BLaER1 treated with 17β-estradiol and CSF1 and Interleukin-3, amounts not matched to agents 10 nM and 100 nM (cell line): ENCODE measurements around the gene LIMK2.
A peak's percentile ranks its signal among the peaks of the same experiment; 100 is the strongest.

Source experiments
- H3K27ac ChIP-seq, 11 experiments: shearing (Covaris generic); formaldehyde crosslinking; 2 replicates each; pipeline ENCODE4 v1.8.1; 2022
- H3K27me3 ChIP-seq, 11 experiments: shearing (Covaris generic); formaldehyde crosslinking; 2 replicates each; pipeline ENCODE4 v1.8.1; 2022
- H3K36me3 ChIP-seq, 11 experiments: shearing (Covaris generic); formaldehyde crosslinking; 2 replicates each; pipeline ENCODE4 v1.8.1; 2022
- H3K4me1 ChIP-seq, 10 experiments: shearing (Covaris generic); formaldehyde crosslinking; 2 replicates each; pipeline ENCODE4 v1.8.1; 2022
- H3K4me2 ChIP-seq, 11 experiments: shearing (Covaris generic); formaldehyde crosslinking; 2 replicates each; pipeline ENCODE4 v1.8.1; 2022
- H3K4me3 ChIP-seq, 10 experiments: shearing (Covaris generic); formaldehyde crosslinking; 2 replicates each; pipeline ENCODE4 v1.8.1; 2022
- H3K9ac ChIP-seq, 11 experiments: shearing (Covaris generic); formaldehyde crosslinking; 2 replicates each; pipeline ENCODE4 v1.8.1; 2022
- H3K9me3 ChIP-seq, 11 experiments: shearing (Covaris generic); formaldehyde crosslinking; replicated peaks in 1 of 11; 2 replicates each; pipeline ENCODE4 v1.8.1; 2022
- H4K20me1 ChIP-seq, 11 experiments: shearing (Covaris generic); formaldehyde crosslinking; 2 replicates each; pipeline ENCODE4 v1.8.1; 2022
- Cebpa-rat ChIP-seq, 11 experiments: shearing (Covaris generic); IDR thresholded peaks; 2 replicates each; pipeline ENCODE4 v1.8.1; 2022

LIMK2 gene

DNA sequence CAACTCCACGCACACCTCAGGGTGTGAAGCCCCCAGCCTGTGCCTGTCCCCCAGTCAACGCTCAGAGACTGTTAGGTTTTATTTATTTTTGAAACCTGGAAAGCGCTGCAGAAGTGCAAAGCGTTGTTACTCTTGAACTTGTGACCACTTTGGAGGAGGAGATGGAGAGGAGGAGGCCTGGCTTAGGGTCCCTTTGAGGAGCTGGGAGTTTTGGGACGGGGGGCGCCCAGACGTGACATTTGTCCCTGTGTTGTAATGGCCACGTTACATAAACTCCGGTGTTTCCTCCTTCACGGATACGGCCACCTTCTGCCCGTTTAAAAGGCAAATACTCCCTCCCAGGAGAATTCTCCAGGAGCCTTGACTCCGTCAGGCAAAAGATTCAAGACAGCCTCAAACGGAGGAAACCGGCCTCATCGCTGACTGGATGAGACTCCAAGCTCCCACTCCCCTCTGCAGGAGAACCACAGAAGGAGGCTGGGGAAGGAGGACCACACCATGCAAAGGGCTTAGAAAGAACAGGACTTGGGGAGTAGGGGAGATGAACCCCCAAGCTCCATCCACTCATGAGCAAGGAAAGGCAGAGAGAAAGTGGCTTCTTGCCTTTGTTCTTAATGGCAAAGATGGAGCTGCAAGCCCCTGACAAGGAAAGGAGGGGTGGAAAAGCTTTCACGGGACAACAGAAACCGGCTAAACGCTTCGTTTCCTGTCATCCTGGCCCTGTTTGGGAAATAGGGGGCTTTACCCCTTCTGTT, 79.6 kb downstream of the LIMK2 start:
- no peaks in the 10 kb centered on the region for H3K9me3 ChIP-seq
- peaks cover 0 to 17% (median 0%) of the 10 kb centered on the region in 11 experiments; a peak in 3 of 22 replicates for H3K36me3 ChIP-seq
- H3K4me2 ChIP-seq, result peak overlapping the region; percentile 96 to 100 (median 99)
- H3K27me3 ChIP-seq, result no peaks in the 10 kb centered on the region; a peak in 2 of 22 replicates
- peak overlapping the region; percentile 60 to 80 (median 67) for H3K4me3 ChIP-seq
- H3K27ac ChIP-seq, result peak overlapping the region; percentile 83 to 99 (median 94)
- no peak for TF ChIP-seq Cebpa-rat (IDR thresholded peaks at IDR 0.05)
- no peaks in the 10 kb centered on the region; a peak in 2 of 22 replicates for H4K20me1 ChIP-seq
- H3K9ac ChIP-seq, result peak overlapping the region; percentile 85 to 98 (median 87)
- H3K4me1 ChIP-seq, result peaks cover 66 to 87% (median 80%) of the 10 kb centered on the region in 10 experiments

DNA sequence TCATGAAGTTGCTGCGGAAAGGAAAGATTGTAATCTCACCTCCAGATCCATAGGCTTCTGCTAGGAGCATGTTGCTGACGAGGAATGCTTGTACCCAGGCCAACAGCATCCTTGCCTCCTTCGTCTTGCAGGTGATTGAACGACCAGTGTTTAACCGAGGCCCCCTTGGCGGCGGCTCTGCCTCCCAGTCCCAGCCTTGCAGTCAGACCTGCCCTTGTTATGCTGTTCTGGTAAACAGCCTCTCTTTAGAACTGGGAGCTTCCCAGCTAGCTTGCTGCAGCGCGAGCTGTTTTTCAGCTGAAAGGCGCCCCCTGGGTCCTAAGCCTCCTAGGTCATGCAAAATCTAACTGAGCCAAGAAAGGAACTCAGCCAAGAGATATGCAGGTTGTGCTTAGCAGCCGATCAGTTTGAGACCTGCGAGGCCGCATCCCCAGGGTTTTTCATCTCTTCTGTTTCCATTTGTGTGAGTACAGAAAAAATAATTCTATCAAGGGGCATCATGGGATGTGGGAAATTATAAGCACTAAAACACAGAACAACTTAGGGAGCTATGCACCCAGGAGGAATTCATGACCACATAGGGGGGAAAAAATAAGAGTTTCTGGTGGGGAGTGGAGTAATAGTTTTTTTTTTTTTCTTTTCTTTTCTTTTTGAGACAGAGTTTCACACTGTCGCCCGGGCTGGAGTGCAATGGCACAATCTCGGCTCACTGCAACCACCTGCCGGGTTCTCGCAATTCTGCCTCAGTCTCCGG, 80.3 kb downstream of the LIMK2 start, which contains the start of gene PIK3IP1:
PIK3IP1 (minus strand) TSS at position 253 of the 754 bp plus-strand sequence; CDS start at position 109, 144 bp downstream.
- Histone ChIP-seq H3K4me2 (peak within 1 kb of the TSS; percentile 96 to 100 (median 99)), H4K20me1 (no peaks in the 10 kb centered on the region; a peak in 2 of 22 replicates), H3K36me3 (peaks cover 0 to 17% (median 0%) of the 10 kb centered on the region in 11 experiments; a peak in 3 of 22 replicates), H3K4me1 (peaks cover 60 to 86% (median 80%) of the 10 kb centered on the region in 10 experiments), H3K27me3 (no peaks in the 10 kb centered on the region; a peak in 2 of 22 replicates), H3K27ac (peak within 1 kb of the TSS; percentile 83 to 99 (median 94)), H3K9ac (peak within 1 kb of the TSS; percentile 85 to 98 (median 87)), H3K9me3 (no peaks in the 10 kb centered on the region), H3K4me3 (peak within 1 kb of the TSS; percentile 60 to 80 (median 67))
- TF ChIP-seq Cebpa-rat (IDR thresholded peaks at IDR 0.05), result no peak

DNA sequence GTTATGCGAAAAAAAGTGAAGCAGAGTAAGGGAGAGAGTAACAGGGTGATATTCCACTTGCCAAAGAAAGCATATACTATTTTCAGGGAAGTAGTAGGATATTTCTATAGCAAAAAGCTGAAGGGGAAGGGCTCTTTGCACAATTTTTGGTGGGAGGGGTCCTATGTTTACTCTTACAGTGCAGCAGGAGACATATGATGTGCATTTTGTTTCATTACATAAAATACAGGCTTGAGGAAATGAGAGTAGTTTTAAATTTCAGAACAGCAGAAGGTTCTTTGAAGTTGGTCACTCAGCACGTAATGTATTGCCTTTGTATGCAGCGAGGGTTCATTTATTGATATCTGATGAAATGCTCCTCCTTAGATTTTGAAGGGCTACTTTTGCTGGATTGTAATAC, 83.3 kb downstream of the LIMK2 start:
- H3K9me3 ChIP-seq, result no peaks in the 10 kb centered on the region
- peak overlapping the region in 10 of 11 experiments; percentile 6 to 75 (median 47); a peak in 12 of 22 replicates for H3K27ac ChIP-seq
- peaks cover 32 to 68% (median 60%) of the 10 kb centered on the region in 10 experiments for H3K4me1 ChIP-seq
- no peak for TF ChIP-seq Cebpa-rat (IDR thresholded peaks at IDR 0.05)
- no peaks in the 10 kb centered on the region for H4K20me1 ChIP-seq
- H3K9ac ChIP-seq, result peak overlapping the region in 2 of 11 experiments; percentile 12 to 48; a peak in 3 of 22 replicates
- H3K4me2 ChIP-seq, result peak overlapping the region in 8 of 11 experiments; percentile 8 to 99 (median 60); a peak in 12 of 22 replicates
- no peak overlapping the region for H3K4me3 ChIP-seq
- no peaks in the 10 kb centered on the region for H3K36me3 ChIP-seq
- no peaks in the 10 kb centered on the region; a peak in 2 of 22 replicates for H3K27me3 ChIP-seq

DNA sequence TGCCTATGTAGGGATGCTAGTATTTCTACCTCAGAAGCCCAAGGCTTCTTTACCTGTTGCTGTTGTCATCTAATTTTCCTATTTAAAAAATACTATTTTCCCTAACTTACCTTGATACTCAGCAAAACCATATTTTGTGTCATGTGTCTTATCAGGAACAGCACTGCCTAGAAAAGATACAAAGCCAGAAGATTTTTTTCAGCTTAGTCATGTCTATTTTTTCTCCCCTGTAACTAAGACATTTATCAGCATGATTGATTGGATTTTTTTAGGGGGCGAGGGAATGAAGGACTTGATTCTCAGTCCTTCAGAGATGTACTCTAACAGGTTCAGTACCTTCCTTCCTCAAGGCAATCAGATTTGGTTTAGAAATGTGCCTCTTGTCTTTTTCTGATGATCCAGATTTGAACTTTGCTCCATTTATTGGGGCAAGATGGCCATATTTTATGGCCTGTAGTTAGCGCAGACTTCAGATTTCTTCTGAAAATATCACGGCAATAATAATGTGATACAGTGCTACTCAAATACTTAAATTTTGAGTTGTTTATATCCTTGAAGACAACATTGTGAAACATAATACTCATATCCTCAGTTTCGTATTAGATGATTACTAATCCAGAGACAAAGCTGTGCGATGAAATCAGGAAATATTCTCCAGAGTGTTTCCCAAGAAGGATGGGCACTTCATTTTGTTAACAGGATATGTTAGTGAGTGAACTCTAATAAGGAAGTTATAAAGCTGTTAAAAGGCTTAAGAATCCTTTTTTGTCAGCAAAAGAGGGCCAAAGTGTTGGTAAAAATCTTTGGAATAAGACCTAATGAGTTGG, 83.9 kb downstream of the LIMK2 start:
- no peak for TF ChIP-seq Cebpa-rat (IDR thresholded peaks at IDR 0.05)
- Histone ChIP-seq H4K20me1 (no peaks in the 10 kb centered on the region), H3K4me1 (peaks cover 29 to 68% (median 59%) of the 10 kb centered on the region in 10 experiments), H3K27me3 (no peaks in the 10 kb centered on the region; a peak in 2 of 22 replicates), H3K4me2 (peak overlapping the region in 9 of 11 experiments; percentile 8 to 99 (median 56); a peak in 15 of 22 replicates), H3K4me3 (no peak overlapping the region), H3K27ac (peak overlapping the region; percentile 7 to 75 (median 42); a peak in 18 of 22 replicates), H3K9me3 (no peaks in the 10 kb centered on the region), H3K9ac (peak overlapping the region in 7 of 11 experiments; percentile 1 to 62 (median 38); a peak in 7 of 22 replicates), H3K36me3 (no peaks in the 10 kb centered on the region)

DNA sequence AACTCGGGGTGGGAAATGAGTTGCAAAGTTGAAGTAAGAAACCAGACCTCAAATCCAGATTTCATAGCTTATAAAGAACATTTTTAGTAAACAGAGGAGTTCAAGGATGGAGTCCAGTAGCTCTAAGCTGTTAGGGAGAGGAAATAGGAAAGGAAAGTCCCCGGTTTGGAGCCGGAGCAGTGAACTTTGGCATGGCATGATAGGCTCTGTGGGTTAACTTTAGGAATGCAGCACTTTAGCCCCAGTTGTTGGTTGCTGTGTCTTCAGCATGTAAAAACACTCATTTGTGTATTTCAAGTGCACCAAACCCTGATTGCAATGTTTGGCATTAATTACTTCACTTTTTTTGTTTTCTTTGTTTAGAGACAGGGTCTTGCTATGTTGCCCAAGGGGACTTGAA, 88.8 kb downstream of the LIMK2 start:
- Histone ChIP-seq H3K4me1 (peaks cover 0 to 40% (median 20%) of the 10 kb centered on the region in 10 experiments; a peak in 15 of 20 replicates), H3K27me3 (no peaks in the 10 kb centered on the region), H3K9ac (no peak overlapping the region), H3K4me3 (no peak overlapping the region), H3K36me3 (no peaks in the 10 kb centered on the region), H3K4me2 (no peak overlapping the region), H3K9me3 (no peaks in the 10 kb centered on the region), H3K27ac (no peak overlapping the region), H4K20me1 (no peaks in the 10 kb centered on the region)
- no peak for TF ChIP-seq Cebpa-rat (IDR thresholded peaks at IDR 0.05)

DNA sequence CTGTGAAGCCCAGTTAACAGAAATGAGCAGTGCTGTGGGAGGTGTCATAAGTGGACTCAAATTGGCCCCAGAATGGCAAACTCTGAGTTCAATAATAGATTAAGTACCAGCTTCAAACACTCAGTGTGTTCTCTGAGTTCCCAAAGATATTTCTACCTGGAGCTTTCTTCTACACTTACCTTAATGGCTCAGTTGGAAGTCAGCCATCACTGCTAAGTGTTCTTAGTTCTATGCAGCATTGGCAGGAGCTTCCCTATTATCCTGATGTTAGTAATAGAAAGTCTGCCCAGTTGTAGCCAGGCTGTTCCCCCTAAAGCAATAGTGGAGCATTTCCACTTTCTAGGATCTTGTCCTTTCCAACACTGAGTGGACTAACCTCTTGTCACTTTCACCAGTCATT, 89.9 kb downstream of the LIMK2 start:
- peaks cover 6 to 29% (median 12%) of the 10 kb centered on the region in 10 experiments; a peak in 17 of 20 replicates for H3K4me1 ChIP-seq

DNA sequence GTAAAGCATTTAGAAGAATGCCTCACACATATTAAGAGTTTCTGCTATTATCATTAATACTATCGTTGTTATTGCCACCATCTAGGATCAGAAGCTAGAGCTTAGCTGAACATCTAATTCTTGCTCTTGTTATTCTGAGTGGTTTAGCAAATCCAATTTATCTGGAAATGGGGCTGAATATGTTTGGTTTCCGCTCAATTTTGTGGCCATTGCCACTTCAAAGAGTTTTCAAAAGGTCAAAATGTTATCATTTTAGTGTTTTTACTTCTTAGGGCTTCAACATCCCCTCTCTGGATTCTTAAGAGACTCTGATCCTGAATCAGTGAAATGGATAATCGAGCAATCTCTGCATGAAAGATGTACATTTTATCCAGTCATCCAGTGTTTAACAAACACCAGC, 90.4 kb downstream of the LIMK2 start:
- Histone ChIP-seq H3K4me2 (peak overlapping the region in 1 of 11 experiments; percentile 43; a peak in 2 of 22 replicates), H4K20me1 (no peaks in the 10 kb centered on the region), H3K4me1 (peaks cover under 1 to 24% (median 9%) of the 10 kb centered on the region in 10 experiments; a peak in 16 of 20 replicates), H3K27ac (no peak overlapping the region), H3K9me3 (no peaks in the 10 kb centered on the region), H3K4me3 (no peak overlapping the region), H3K36me3 (no peaks in the 10 kb centered on the region), H3K9ac (no peak overlapping the region), H3K27me3 (no peaks in the 10 kb centered on the region)
- no peak for TF ChIP-seq Cebpa-rat (IDR thresholded peaks at IDR 0.05)

More for the DNA sequence above, 89.9 kb downstream of the LIMK2 start:
- Histone ChIP-seq H3K27ac (no peak overlapping the region), H3K4me3 (no peak overlapping the region), H3K36me3 (no peaks in the 10 kb centered on the region), H3K9me3 (no peaks in the 10 kb centered on the region), H3K4me2 (peak overlapping the region in 2 of 11 experiments; percentile 43 to 67; a peak in 5 of 22 replicates), H3K9ac (no peak overlapping the region), H4K20me1 (no peaks in the 10 kb centered on the region), H3K27me3 (no peaks in the 10 kb centered on the region)
- no peak for TF ChIP-seq Cebpa-rat (IDR thresholded peaks at IDR 0.05)

DNA sequence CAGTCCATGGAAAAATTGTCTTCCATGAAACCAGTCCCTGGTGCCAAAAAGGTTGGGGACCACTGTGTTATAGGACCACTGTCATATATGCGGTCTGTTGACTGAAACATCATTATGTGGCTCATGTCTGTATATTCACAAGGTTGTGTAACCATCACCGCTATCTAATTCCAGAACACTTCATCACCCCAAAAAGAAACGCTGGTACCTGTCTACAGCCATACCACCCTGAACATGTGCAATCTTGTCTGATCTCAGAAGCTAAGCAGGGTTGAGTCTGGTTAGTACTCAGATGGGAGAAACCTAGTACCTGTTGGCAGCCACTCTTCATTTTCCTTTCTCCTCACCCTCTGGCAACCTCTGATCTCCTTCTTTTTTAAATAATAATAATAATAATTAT, 93.1 kb downstream of the LIMK2 start:
- TF ChIP-seq Cebpa-rat (IDR thresholded peaks at IDR 0.05), result no peak
- no peaks in the 10 kb centered on the region for H3K36me3 ChIP-seq
- H3K9me3 ChIP-seq, result no peaks in the 10 kb centered on the region
- H3K27me3 ChIP-seq, result no peaks in the 10 kb centered on the region
- no peak overlapping the region for H3K9ac ChIP-seq
- no peak overlapping the region for H3K27ac ChIP-seq
- no peaks in the 10 kb centered on the region for H4K20me1 ChIP-seq
- no peak overlapping the region for H3K4me2 ChIP-seq
- H3K4me1 ChIP-seq, result peaks cover 6 to 20% (median 15%) of the 10 kb centered on the region in 10 experiments; a peak in 19 of 20 replicates
- no peak overlapping the region for H3K4me3 ChIP-seq
